B cell (primary cell): ENCODE measurements around the gene RTP1. TPM values are rescaled to one million over a fixed set of nuclear protein-coding genes. Genes with fewer than 3 reads are reported as not detected.

ENCODE experiments used
- ATAC-seq: fragments of 200-7000 bp; cut with Tn5 transposase; one replicate; pipeline ENCODE4 v1.10.0; 2021; ENCODE audit warnings: low read depth, mild to moderate bottlenecking, moderate number of reproducible peaks, moderate library complexity
- CTCF ChIA-PET: fragments of 350-600 bp; sonication (Branson Sonifier 250); formaldehyde crosslinking; loops from one replicate; lab custom pipeline; 2021; ENCODE audit warnings: antibody characterized with exemption, inconsistent platforms; lab: Charles Lee
- POLR2A ChIA-PET: fragments of 350-600 bp; sonication (Branson Sonifier 250); formaldehyde crosslinking; loops from one replicate; lab custom pipeline; 2021; ENCODE audit warnings: antibody characterized with exemption; lab: Charles Lee
- DNase-seq: peaks from one replicate; pipeline ENCODE4 v3.0.0; 2013
- H2AFZ ChIP-seq: 2 replicates; pipeline ENCODE4 v1.6.1; 2012; ENCODE audit warnings: mild to moderate bottlenecking, low read depth, low read length; ENCODE audit not compliant: insufficient read depth, poor library complexity, severe bottlenecking
- H3K27ac ChIP-seq, 2 donors: 1 replicate in 1 of 2; 2 replicates in 1 of 2; pipeline ENCODE4 v1.5.1; 2012 to 2013; ENCODE audit warnings: low read length in 2 of 2, mild to moderate bottlenecking in 2 of 2, moderate library complexity in 1 of 2
- H3K27me3 ChIP-seq, 4 experiments: fragments of 200-600 bp in 1 of 4; sonication (generic) in 1 of 4; replicated peaks in 1 of 4; 1 replicate in 2 of 4; 2 replicates in 2 of 4; pipeline versions ENCODE4 v1.6.1 to v1.7.0; 2013 to 2016; ENCODE audit warnings: low read length in 3 of 4, mild to moderate bottlenecking in 2 of 4, mixed read lengths in 1 of 4, moderate library complexity in 1 of 4; ENCODE audit not compliant: insufficient read depth in 4 of 4, control insufficient read depth in 3 of 4; ENCODE audit errors: control extremely low read depth in 1 of 4
- H3K36me3 ChIP-seq, 2 experiments: replicated peaks in 1 of 2; 1 replicate in 1 of 2; 2 replicates in 1 of 2; pipeline versions ENCODE4 v1.6.1 to v1.7.1; 2013; ENCODE audit warnings: low read length in 1 of 2; ENCODE audit not compliant: insufficient read depth in 2 of 2, control insufficient read depth in 1 of 2; ENCODE audit errors: control extremely low read depth in 1 of 2, extremely low read depth in 1 of 2
- H3K4me1 ChIP-seq, 2 donors: fragments of 200-600 bp in 1 of 2; sonication (generic) in 1 of 2; 1 replicate in 1 of 2; 2 replicates in 1 of 2; pipeline versions ENCODE4 v1.5.1 to v1.6.1; 2013 to 2017; ENCODE audit warnings: low read length in 2 of 2; ENCODE audit not compliant: control insufficient read depth in 2 of 2, insufficient read depth in 2 of 2
- H3K4me2 ChIP-seq: replicated peaks from 2 replicates; pipeline ENCODE3; 2012; ENCODE audit warnings: mild to moderate bottlenecking, low read depth, low read length; ENCODE audit not compliant: poor library complexity, severe bottlenecking
- H3K4me3 ChIP-seq, 5 experiments: fragments of 200-600 bp in 1 of 5; sonication (generic) in 1 of 5; 1 replicate in 3 of 5; 2 replicates in 2 of 5; pipeline versions ENCODE4 v1.5.1 to v1.7.0; 2011 to 2016; ENCODE audit warnings: low read length in 4 of 5, mild to moderate bottlenecking in 4 of 5, low read depth in 2 of 5, control low read depth in 1 of 5, moderate library complexity in 1 of 5; ENCODE audit not compliant: insufficient read depth in 1 of 5; ENCODE audit errors: control extremely low read depth in 1 of 5, extremely low read depth in 1 of 5
- H3K79me2 ChIP-seq: fragments of 200-600 bp; sonication (generic); one replicate; pipeline ENCODE4 v1.6.0; 2016; ENCODE audit warnings: low read length; ENCODE audit not compliant: control insufficient read depth, insufficient read depth
- H3K9ac ChIP-seq: fragments of 200-600 bp; sonication (generic); 2 replicates; pipeline ENCODE4 v1.6.1; 2017; ENCODE audit warnings: mild to moderate bottlenecking, low read length, moderate library complexity
- H3K9me3 ChIP-seq, 3 donors: one replicate each; pipeline versions ENCODE4 v1.6.1 to v1.7.1; 2013; ENCODE audit warnings: low read length in 2 of 3; ENCODE audit not compliant: control insufficient read depth in 2 of 3, insufficient read depth in 1 of 3; ENCODE audit errors: control extremely low read depth in 1 of 3
- H4K20me1 ChIP-seq: 2 replicates; pipeline ENCODE4 v1.6.0; 2012; ENCODE audit warnings: mild to moderate bottlenecking, low read length; ENCODE audit not compliant: insufficient read depth, control insufficient read depth, poor library complexity, severe bottlenecking
- H3K27ac Mint-ChIP-seq: one replicate; pipeline ENCODE4 v1.8.0; 2021; ENCODE audit warnings: mixed read lengths
- H3K27me3 Mint-ChIP-seq: one replicate; pipeline ENCODE4 v1.8.0; 2021; ENCODE audit warnings: mixed read lengths
- H3K4me1 Mint-ChIP-seq: one replicate; pipeline ENCODE4 v1.8.0; 2021; ENCODE audit warnings: mixed read lengths
- H3K4me3 Mint-ChIP-seq: one replicate; pipeline ENCODE4 v1.8.0; 2021; ENCODE audit warnings: mixed read lengths
- H3K9me3 Mint-ChIP-seq: one replicate; pipeline ENCODE4 v1.8.0; 2022; ENCODE audit warnings: mixed read lengths; ENCODE audit not compliant: insufficient read depth
- CTCF ChIP-seq: fragments of 200-600 bp; IDR thresholded peaks from one replicate; pipeline ENCODE4 v1.8.0; 2022; ENCODE audit warnings: antibody characterized with exemption, mild to moderate bottlenecking
- EZH2 ChIP-seq: IDR thresholded peaks from 2 replicates; pipeline ENCODE4 v1.6.1; 2012; ENCODE audit warnings: borderline replicate concordance, low read depth, mild to moderate bottlenecking, moderate library complexity, low read length; ENCODE audit not compliant: insufficient read depth, poor library complexity, severe bottlenecking
- WGBS: methylation state at CpG from one replicate; pipeline ENCODE4 v1.1.5; 2013; ENCODE audit warnings: missing lambda C conversion rate; ENCODE audit not compliant: insufficient coverage; 5-methylcytosine and 5-hydroxymethylcytosine counted together
- intact Hi-C: fragments of 100-400 bp; cut with micrococcal nuclease; formaldehyde crosslinking; loops from one replicate; pipeline ENCODE4 v1.10.0; 2022
- polyA plus RNA-seq: library from polyadenylated mRNA; depleted of rRNA; stranded (reverse); fragments of >200 nt; gene quantifications from 2 replicates; pipeline ENCODE4 v1.2.3, GENCODE V29; 2012
- total RNA-seq, 2 donors: library from RNA; stranded (reverse); fragments of 120-200 nt in 1 of 2; gene quantifications; 1 replicate in 1 of 2; 2 replicates in 1 of 2; pipeline versions ENCODE4 v1.2.3 to v1.2.4, GENCODE V29; 2013 to 2022

Gene RTP1
- total and polyA plus RNA-seq, 2 donors (not counting 1 experiment from before 2014, with no cell fraction given): not detected

DNA sequence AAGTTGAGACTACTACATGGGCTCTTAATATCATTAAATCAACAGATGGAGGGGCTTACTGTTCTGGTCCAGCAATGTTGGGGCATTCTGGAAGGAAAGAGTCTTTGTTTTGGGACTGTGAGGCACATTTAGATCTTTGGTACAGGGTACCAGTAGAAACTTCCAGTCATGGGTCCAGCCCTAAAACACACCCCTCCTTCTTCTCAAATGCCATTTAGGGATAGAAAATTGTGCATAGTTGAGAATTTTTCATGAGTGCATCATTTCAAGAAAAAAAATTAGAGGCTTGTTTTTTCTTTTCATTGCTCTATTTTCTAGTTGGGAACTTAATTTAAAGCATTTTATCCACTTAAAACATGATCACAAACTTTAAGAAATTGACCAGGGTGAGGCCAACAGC, 4.1 kb upstream of the RTP1 start:
- ChIA-PET POLR2A (no interaction called here), CTCF (interaction anchor here (0.6 kb wide), 1 partner anchor 11 kb away, joined by 3 read pairs; no protein-coding TSS in a partner anchor)
- Histone ChIP-seq H3K4me3 (no peak overlapping the region), H3K4me1 (peaks cover 4 to 12% of the 10 kb centered on the region in 2 donors), H3K36me3 (no peaks in the 10 kb centered on the region), H4K20me1 (no peaks in the 10 kb centered on the region), H3K9me3 (peaks cover 0 to under 1% (median 0%) of the 10 kb centered on the region in 3 donors), H3K27me3 (peaks cover 0 to 63% (median 18%) of the 10 kb centered on the region in 4 experiments), H3K79me2 (no peaks in the 10 kb centered on the region), H3K9ac (no peak overlapping the region), H2AFZ (no peak overlapping the region), H3K27ac (no peak overlapping the region), H3K4me2 (no peak overlapping the region)
- Mint-ChIP-seq H3K27ac (no peak overlapping the region), H3K4me1 (peaks cover 7% of the 10 kb centered on the region), H3K4me3 (no peak overlapping the region), H3K9me3 (no peaks in the 10 kb centered on the region), H3K27me3 (peaks cover 65% of the 10 kb centered on the region)
- no peak for TF ChIP-seq EZH2
- TF ChIP-seq CTCF: no peak
- no peak for DNase-seq
- no peak for ATAC-seq
- intact Hi-C loops: no loop called here

DNA sequence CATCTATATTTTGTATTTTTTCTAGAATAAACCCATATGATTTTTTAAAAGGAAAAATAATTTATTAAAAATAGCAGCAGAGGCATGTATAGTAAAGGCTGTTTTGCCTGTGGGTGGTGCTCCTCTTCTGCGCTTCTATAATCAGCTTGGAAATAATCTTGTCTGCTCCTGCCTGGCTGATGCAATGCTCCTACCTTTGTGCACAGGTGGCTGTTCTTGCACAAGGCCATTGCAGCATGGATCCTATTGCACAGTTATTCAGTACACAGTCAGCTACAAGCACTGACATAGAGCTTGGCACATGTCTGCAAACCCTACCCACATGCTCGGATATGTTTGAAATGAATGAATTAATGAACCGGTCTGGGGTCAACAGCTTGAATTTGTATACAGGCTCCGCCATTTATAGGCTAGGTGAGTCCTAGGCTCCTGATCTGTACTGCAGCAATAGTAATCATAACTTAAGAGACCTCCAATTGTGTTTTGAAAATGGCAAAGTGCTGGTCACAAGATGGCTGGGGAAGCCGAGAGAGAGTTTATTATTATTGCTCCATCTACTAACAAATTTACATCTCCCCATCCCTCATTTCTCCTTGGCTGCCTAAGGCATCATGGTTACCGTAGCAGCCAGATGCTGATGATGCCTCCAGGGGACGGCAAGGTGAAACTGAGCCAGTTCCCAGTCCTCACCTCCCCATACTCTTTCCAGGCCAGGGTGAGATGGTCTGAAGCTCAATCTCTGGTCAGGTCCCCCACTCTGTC, 532 bp upstream of the RTP1 start:
- no peaks in the 10 kb centered on the region for H4K20me1 ChIP-seq
- Mint-ChIP-seq H3K9me3 (no peaks in the 10 kb centered on the region), H3K4me3 (no peak overlapping the region), H3K4me1 (no peaks in the 10 kb centered on the region), H3K27ac (no peak overlapping the region), H3K27me3 (peaks cover 47% of the 10 kb centered on the region)
- no peak overlapping the region for H3K4me3 ChIP-seq
- no peaks in the 10 kb centered on the region for H3K9me3 ChIP-seq
- DNase-seq (no peak), ATAC-seq (no peak)
- H3K9ac ChIP-seq: no peak overlapping the region
- H2AFZ ChIP-seq: no peak overlapping the region
- H3K4me1 ChIP-seq: no peaks in the 10 kb centered on the region
- ChIA-PET CTCF (no interaction called here), POLR2A (no interaction called here)
- intact Hi-C loops: no loop called here
- TF ChIP-seq CTCF: no peak
- no peak for TF ChIP-seq EZH2
- H3K36me3 ChIP-seq: no peaks in the 10 kb centered on the region
- no peak overlapping the region for H3K27ac ChIP-seq
- WGBS: 78% methylated on average over 4 of the region's 7 CpGs
- no peaks in the 10 kb centered on the region for H3K79me2 ChIP-seq
- no peak overlapping the region for H3K4me2 ChIP-seq
- peaks cover 0 to 56% (median 9%) of the 10 kb centered on the region in 4 experiments for H3K27me3 ChIP-seq
